CD4-positive, alpha-beta T cell treated with Interleukin-10 for 1 hour (primary cell): ENCODE results near the gene NEK6.

ENCODE experiments used
- DNase-seq: peaks from one replicate; pipeline ENCODE4 v3.0.0-alpha.2; 2020

The NEK6 gene

DNA sequence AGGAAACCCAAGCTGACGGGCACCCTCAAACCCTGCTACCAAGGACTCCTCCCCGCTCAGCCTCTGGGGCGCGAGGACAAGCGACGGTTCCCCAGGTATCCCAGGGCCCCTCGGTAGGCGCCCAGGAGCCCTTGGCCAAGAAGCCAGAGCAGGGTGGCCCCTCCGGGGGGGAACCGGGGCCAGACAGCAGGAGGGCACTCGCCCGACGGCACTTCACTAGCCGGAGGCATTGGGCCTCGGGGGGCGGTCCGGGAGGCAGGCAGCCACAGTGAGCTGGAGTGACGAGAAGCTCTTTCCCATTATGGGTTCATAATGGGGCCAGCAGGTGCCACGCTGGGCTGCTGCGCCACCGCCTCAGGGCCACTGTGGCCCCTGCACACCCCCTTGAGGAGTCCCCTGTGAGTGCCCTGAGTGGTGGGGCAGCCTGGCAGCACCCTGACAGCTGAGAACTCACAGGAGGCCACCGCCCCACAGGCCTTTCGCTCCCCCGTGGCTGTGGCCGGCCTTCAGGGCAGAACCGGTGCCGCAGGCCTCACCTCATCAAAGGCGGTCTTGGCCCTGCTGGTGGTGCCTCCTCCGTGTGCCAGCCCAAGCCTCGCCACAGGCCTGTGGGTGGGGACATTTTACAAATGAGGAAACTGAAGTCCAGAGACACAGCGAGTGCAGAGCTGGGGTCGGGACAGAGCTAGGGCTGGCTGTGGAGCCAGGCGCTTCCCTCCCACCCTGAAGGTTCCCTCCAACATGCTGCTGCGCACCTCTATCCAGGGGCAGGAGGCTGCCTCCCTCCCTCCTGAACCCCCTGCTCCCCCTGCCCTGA, 88.8 kb downstream of the NEK6 start:
- no peak for DNase-seq

DNA sequence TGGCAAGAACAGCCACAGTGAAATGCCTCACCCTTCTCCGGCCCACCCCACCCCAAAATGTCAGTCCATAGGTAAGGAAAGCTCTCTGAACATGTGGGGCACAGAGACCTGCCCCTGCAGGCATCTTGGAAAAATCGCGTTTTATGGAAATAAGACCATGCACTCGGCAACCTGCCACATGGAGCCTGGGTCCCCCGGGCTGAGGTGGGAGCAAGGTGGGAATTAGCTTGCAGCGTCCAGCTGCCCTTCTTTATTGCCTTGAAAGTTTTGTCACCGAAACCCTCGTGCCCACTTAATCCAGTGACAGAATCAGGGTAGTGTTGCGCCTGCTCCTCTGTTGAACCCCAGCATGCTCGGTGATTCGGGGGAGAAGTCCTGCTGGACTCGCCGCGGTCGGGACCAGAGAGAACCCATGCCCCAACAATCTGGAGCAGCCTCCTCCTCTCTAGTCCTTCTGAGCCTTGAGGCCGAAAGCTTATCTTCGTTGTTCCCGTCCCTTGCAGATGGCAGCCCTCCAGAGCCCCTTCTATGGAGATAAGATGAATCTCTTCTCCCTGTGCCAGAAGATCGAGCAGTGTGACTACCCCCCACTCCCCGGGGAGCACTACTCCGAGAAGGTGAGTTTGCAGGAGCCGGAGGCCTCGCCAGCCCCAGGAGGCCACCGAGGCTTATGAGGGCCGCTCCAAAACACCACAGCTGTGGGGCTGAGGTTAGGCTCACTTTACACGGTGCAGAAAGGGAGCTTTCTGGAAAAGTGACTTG, 89.6 kb downstream of the NEK6 start:
- DNase-seq, result no peak

DNA sequence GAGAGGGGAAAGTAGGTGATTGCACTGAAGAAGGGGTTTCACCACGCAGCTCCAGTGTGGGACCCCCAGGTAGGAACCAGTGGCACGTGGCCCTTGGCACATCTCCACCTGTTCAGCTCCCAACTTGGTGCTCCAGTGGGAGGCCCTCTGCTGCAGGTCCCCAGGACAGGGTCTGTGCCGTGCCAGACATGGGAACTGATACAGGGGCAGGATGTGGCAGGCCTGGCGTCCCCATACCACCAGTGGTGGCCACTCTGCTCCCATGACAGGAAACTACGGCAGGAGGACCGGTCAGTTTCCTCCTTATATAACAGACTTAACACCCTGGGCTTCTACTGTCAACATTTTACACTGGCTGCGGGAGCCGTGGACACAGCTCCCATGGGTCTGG, 90.2 kb downstream of the NEK6 start:
- no peak for DNase-seq

DNA sequence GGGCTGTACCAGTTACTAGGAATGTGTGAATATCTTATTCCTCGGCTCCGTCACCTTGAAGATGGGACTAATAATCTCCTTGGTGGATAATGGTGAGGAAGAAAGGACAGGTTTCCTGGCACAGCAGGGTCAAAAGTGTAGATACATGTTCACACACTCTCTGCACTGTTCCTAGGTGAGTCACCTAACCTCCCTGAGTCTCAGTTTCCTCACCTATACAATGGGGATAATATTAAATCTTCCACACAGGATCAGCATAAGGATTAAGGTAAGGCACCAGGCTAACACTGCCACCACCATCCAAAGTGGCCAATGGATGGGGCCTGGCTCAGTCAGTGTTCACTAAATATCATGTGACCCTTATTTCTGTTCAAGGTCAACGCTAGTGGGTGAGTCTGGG, 90.6 kb downstream of the NEK6 start:
- DNase-seq, result no peak

DNA sequence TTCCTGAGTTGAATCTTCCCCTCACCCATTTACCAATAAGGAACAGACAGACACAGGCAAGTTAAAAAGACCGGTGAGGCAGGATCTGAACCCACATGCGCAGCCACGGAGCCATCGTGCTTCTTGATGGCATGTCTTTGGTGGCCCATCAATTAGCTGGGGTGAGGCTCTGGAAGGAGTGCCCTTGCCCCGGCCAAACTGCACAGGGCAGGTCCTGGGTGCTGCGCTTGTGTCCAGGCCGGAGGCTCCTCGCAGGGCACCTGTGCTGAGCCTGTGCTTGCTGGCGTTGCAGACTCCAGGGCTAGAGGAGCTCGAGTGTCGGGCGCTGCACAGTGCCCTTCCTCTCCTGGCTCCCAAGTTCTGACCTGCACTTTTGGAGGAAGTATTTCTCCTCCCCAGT, 91.1 kb downstream of the NEK6 start:
- no peak for DNase-seq

DNA sequence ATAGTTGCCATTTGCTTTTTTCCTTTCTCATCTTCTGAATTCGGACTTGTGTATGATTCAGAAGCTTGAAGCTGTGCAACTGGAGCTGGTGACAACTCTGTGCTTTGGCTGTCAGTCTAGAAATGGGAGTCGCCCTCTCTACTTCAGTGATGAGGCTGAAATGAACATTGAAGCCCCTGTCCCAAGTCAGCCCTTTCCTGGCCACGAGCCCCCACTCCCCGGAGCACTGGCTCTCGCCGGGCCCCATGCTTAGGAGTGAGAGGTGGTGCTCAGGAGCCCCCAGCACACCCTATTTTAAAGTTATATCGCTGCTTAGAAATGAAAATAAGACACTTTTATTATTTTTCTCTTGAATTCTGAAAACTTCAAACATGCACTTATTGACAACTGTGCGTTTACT, 91.5 kb downstream of the NEK6 start:
- DNase-seq, result no peak

DNA sequence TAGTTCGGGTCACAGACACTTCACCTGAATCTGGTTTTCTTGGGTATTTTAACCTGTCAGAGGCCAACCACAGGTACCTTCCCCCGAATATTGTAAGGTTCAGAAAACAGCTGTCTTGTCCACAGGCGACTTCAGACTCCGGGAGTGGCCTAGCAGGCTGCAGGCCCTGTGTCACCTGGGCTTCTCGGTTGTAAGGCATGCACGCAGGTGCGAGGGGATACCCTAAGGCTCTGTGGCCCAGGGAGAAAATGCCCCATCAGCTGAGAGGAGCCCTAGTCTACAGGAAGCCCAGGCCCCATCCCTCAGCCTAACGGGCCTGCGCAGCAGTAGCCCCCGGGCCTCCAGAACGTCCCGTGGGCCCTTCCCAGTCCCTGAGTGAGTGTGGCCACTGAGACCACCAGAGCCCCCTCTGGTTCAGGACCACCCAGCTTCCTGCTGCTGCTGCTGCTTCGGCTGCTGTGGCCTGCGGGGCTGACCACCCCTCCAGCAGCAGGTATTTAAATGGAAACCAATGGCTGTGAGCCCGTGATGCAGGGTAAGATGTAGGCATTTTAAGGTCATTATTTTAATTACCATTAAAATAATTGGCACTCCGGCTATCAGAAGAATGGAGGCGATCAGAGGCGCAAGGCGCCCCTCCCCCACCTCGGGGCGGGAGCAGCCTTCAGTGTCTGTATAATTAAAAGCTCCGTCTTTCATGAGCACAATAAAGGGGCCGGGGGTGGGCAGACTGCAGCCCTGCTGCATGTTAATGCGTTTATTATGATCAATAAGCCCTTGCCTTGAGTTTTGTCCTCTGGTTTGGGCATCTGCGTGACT, 92.1 kb downstream of the NEK6 start:
- no peak for DNase-seq

DNA sequence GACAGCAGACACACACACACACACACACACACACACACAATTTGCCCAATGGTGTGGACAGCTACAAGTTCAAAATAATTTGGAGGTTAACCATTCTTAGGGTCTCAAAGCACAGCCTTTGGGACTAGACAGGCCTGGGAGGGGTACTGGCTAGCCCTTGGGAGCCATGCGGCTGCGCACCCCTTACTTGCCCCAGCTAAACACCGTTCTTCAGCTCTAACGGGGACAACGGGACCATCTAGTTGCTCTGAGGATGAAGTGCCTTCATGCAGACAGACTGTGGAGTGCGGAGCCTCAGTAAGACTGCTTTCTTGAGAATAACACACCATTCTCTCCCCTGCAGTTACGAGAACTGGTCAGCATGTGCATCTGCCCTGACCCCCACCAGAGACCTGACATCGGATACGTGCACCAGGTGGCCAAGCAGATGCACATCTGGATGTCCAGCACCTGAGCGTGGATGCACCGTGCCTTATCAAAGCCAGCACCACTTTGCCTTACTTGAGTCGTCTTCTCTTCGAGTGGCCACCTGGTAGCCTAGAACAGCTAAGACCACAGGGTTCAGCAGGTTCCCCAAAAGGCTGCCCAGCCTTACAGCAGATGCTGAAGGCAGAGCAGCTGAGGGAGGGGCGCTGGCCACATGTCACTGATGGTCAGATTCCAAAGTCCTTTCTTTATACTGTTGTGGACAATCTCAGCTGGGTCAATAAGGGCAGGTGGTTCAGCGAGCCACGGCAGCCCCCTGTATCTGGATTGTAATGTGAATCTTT, 92.9 kb downstream of the NEK6 start:
- no peak for DNase-seq

DNA sequence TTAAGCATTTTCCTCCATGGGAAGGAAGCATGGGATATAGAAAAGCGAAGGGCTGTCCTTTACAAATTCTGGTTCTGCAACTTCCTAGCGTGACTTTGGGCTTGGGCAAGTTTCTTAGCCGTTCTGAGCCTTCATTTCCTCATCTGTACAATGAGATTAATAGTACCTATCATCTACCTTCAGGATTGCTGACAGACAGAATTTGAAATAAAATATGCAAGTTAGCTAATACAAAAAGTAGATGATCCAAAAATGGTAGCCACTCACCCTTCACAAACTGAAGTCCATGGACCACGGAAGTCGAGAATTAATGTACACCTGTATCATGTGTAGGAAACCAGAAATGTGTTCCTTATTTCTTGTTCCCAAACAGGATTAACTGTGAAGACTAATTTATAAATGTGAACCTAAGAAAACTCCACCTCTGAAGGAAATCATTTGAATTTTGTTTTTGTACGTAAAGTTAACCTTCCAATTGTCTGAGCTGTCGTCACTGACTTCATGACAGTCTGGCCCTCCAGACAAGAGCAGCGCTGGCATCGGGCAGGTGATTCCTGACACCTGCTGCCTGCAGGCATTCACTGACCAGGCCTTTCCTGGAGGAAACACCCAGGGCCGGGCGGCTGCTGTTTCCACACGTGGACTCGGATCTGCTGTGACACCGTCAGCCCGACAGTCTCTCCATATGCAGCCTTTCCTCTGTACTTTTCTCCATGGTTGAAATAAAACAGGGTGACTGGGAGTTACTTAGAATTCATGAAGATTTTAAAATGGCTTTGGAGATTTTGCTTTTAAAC, 94.1 kb downstream of the NEK6 start:
- no peak for DNase-seq

DNA sequence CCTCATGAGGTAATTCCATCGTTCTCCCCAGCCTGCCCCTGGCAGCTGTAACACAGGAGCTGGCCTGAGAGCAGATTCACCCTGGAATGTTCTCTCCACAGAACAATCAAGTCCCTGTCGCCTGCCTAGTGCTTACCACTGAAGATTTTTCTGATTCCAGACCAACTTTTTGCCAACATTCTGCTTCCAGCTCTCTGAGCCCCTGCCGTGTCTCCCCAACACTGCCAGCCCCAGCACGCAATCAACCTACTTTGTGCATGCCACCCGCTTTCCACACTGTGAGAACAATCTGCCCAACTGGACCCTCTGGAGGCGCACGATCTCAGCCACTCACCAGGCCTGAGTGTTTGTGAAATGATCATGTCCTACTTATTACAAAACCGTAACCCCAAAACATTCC, 94.9 kb downstream of the NEK6 start:
- DNase-seq, result no peak

DNA sequence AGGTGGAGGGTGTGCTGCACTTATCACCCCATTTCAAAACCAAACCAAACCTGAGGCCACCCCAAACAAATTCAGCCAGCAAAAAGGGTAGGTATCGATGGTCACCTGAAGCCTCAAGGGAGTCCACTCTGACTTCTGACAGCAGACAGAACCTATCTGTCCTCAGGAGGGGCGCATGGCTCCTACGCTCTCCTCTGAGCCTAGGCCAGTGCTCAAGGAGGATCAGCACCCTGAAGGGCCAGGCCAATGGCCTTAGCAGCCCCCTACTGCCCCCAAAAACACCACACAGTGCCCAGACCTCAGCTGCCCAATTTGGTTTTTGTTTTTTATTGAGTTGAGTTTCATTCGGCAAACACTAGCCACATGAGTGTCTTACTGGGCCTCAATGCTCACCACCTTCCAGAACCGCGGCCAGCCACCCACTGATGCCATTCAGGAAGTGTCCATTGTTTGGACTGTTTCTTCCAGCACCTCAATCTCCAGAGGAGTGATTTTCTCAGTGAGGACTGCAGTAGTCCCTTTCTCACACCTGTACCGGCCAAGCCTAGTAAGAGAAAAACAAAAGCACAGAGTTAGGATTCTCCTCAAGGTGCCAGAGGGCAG, 95.5 kb downstream of the NEK6 start:
- no peak for DNase-seq

DNA sequence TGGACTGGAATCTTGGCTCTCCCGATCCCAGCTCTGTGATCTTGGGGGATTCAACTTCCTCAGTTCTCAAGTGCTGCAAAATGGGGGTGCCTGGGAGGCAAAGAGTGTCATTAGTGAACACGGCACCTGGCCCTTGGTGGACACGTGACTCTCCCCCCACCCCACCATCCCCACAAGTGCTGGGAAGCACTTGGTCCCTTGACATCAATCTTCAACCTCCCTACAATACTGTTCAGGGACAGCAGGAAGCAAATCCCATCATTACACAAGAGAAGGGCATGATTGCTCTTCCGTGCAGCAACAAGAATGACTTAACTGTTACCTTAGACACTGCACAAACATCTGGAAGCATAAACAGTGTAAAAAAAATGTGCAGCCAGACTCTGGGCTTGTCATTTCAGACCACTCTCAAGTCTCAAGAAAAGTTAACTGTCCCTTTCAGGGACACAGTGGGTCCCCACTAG, 96.1 kb downstream of the NEK6 start:
- no peak for DNase-seq

DNA sequence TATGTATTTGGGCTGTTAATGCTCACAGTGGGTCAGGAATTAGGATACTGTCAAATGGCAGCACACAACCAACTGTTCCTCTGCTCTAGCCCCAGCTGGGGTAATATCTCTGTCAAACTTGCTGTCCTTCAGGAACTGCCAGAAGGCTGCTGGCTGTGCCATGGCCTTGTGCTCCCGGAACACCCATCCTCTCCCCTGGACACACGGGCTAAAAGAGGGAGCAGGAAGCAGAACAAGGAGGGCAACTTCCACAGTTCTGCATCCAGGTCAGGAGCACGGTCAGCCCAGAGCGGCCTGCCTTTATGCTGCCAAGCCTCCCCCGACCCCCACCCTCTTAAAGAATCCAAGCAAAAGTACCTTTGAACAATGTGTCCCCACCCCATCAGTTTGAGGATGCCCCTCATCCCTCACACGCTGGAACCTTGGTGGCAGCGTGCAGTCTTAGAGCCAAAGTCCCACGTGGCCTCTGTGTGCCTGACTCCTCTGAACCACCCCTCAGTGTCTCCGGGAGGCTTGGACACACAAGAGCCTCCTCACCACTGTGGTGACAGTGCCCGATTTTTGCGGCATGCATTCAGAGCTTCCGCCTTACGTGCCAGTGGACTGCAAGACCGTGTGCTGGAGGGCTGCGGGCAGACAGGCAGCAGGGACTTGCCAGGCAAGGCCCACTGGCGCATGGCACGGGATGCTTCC, 96.7 kb downstream of the NEK6 start:
- DNase-seq, result no peak

DNA sequence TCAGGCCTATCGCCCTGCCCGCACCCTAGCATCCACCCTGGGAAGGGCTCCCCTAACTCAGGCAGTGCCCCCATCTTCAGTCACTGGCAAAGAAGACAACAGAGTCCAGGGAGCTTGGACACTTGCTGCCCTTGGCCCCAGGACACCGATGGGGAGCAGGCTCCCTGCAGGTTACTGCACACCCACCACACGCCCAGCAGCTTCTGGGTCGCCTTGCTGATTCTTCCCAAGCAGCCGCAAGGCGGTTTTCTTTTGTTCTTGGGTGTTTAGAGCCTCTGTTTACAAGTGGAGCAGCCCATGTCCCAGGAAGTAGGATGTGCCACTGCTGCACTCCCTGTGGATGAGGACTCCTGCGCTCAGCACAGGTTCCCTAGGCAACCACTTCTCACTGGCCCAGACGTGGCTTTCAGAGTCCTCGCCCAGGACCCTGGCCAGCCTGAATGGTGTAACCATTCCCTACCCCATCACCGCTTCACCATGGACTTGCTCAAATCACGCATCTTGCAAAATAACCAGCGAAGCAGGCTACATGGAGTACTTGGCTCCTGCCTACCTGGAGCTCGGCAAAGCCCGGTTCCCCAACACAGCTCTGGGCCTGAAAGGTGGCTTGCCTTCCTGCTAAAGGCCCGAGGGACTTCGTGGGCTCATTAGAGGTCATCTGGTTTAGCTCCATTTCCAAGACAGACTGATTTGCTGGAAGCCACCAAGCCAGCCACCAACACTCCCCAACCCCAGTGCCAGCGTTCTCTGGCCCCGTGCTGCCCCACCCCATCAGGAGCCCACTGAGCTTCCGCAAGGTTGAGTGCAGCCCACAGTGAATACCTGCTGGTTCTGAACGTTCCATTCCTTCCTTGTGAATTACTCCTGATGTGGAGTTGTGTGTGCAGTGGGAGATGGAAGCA, 97.5 kb downstream of the NEK6 start:
- no peak for DNase-seq

DNA sequence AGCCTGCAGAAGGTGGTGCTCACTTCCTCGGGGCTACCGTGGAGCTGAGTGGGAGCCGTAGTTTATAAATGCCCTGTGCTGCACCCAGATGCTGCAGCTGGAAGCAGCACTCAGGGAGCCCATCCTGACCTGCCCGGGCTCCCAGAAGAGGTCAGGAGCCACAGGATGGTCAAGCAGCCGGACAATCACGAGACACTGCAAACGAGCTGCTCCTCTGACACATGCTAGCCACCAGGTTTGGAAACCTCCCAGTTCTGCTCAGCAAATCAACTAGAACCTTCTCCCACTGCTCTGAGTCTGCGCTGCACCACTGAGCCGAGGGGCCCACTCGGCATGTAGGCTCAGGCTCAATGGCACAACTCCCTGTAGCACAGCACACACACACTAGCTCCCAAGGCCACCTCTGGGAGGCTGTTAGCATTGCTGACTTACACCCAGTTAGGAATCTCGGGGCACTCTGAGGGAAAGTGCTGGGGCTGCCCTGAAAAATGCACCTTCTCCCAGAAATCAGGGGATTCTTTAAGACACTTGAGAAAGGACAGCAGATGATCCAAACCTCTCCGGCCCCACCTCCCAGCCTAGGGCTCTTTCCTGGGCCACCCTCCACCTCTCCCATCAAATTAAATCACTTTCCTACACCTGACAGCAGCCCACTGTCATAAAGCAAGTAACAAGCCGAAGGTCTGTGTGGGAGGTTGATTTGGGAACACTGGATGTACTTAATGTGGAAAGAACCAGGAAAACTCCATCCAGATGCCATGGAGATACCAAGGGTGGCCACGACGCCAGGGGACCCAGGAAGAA, 98.4 kb downstream of the NEK6 start:
- DNase-seq, result no peak

DNA sequence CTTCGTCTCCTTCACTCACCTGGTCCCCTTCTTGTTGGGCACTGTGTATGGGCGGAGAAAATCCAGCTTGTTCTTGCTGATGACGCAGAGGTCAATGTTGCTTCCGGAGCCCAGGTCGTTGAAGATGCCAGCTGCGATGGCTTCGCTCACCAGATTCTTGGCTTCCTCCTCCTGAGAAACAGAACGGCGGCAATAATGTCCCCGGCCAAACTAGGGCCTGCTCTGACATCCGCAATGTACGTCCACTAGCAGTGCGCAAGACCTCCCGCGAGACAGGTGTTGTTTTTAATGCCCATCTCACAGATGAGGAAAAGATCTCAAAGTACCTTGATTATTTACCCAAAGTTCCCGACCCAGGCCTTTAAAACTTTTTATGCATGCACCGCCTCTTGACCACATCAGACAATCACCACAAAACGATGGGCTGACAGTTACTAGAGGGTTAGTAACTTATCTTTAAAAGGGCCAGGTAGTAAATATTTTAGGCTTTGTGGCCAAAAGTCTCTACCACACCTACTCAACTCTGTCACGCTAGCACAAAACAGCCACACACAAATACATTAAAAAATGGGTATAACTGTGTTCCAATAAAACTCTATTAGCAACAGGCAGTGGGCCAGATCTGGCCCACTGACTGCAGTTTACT, 99.1 kb downstream of the NEK6 start:
- DNase-seq, result no peak

DNA sequence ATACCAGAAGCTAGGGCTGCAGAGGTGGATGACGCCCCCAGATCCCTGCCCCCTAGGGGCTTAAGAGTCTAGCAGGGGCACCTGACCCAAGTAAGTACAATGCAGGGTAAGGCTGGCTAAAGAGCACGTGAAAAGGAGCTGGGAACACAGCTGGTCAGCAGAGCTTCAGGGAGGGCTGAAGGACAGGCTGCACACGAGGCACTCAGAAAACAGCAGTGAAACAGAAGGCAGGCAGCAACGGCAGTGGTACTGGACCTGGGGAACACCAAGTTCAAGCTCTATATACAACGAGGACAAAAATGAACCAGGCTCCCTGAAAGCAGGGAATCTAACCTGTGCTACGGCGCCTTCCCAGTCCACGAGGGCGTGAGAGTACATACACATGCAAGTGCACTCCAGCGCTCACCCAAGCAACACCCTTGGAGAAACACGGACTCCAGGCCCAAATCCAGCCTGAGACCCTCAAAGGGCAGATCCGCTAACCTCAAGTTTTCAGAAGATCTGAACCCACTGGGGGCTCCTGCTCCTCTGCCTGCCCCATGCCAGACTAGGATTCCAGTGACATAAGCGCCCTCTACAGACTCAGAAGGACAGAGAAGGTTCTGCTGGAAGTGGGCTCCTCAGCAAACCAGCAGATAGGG, 100.1 kb downstream of the NEK6 start:
- no peak for DNase-seq

DNA sequence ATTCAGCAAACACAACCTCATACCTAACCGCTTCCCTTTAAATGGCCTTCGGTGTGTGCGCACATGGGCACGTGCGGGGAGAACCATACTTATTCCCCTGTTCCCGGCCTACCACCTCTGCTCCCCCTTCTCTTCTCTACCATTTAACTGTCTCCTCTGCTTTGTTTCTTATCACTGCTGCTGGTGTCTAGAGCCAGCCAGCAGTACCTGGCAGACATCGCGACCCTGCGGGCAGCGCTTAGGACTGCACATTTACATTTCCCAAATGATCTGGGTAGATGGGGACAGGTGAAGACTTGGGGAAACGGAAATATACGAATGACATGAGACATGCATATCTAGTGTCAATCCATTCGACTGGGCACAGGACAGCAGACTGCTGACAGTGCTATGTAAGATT, 100.9 kb downstream of the NEK6 start:
- DNase-seq, result no peak
